GM12875 (cell line): ENCODE measurements around the gene CARD11.

Source experiments
- H3K4me3 ChIP-seq: one replicate; pipeline ENCODE4 v1.5.1; 2011; ENCODE audit warnings: low read depth, low read length, control low read depth
- CTCF ChIP-seq: IDR thresholded peaks from 2 replicates; pipeline ENCODE4 v1.5.1; 2011; ENCODE audit warnings: low read depth, mild to moderate bottlenecking, control low read depth, inconsistent platforms, low read length, moderate library complexity, borderline replicate concordance; ENCODE audit not compliant: insufficient read depth

Gene CARD11

GRCh38 chr7:2879354-2879753 is 164.3 kb downstream of the CARD11 start:
- no peak for TF ChIP-seq CTCF
- no peak overlapping the region for H3K4me3 ChIP-seq

- TF ChIP-seq CTCF = no peak
- H3K4me3 ChIP-seq = no peak overlapping the region
Observed at GRCh38 chr7:2878306-2878705, 165.4 kb downstream of the CARD11 start.

GRCh38 chr7:2876031-2876731 is 167.5 kb downstream of the CARD11 start:
- TF ChIP-seq CTCF = no peak
- no peak overlapping the region for H3K4me3 ChIP-seq

GRCh38 chr7:2873686-2874551 is 169.7 kb downstream of the CARD11 start:
- no peak for TF ChIP-seq CTCF
- no peak overlapping the region for H3K4me3 ChIP-seq

- no peak for TF ChIP-seq CTCF
- no peak overlapping the region for H3K4me3 ChIP-seq
Observed at GRCh38 chr7:2873146-2873545, 170.5 kb downstream of the CARD11 start.

GRCh38 chr7:2872296-2872874 is 171.3 kb downstream of the CARD11 start:
- no peak for TF ChIP-seq CTCF
- H3K4me3 ChIP-seq = no peak overlapping the region

- H3K4me3 ChIP-seq = no peak overlapping the region
- no peak for TF ChIP-seq CTCF
Observed at GRCh38 chr7:2870471-2870931, 173.2 kb downstream of the CARD11 start.
